ENCODE data around the gene MAPKAPK3.

The MAPKAPK3 gene

GRCh38 chr3:50637011-50637410 lies 20.1 kb downstream of the MAPKAPK3 start:
- Histone ChIP-seq H3K4me1 (ENCODE audit: control insufficient read depth in 5 of 5, insufficient read depth in 5 of 5, low read length in 5 of 5) (peaks cover 0 to 17% (median 3%) of the 10 kb centered on the region in 5 donors), H3K9ac (ENCODE audit: low read length in 5 of 5) (no peak overlapping the region), H3K27ac (ENCODE audit: low read depth, low read length) (no peak overlapping the region), H3K9me3 (ENCODE audit: control insufficient read depth in 5 of 5, low read length in 5 of 5) (no peaks in the 10 kb centered on the region), H3K4me3 (ENCODE audit: low read depth in 1 of 5, low read length in 5 of 5) (no peak overlapping the region), H3K36me3 (ENCODE audit: control insufficient read depth in 5 of 5, insufficient read depth in 5 of 5, low read length in 5 of 5) (peaks cover 0 to 33% (median 19%) of the 10 kb centered on the region in 5 donors), H3K27me3 (ENCODE audit: control insufficient read depth in 5 of 5, insufficient read depth in 4 of 5, low read length in 5 of 5) (no peaks in the 10 kb centered on the region)

GRCh38 chr3:50637945-50638344 lies 21.0 kb downstream of the MAPKAPK3 start:
- Histone ChIP-seq H3K27ac (ENCODE audit: low read depth, low read length) (no peak overlapping the region), H3K4me3 (ENCODE audit: low read depth in 1 of 5, low read length in 5 of 5) (no peak overlapping the region), H3K36me3 (ENCODE audit: control insufficient read depth in 5 of 5, insufficient read depth in 5 of 5, low read length in 5 of 5) (peaks cover 0 to 40% (median 25%) of the 10 kb centered on the region in 5 donors), H3K4me1 (ENCODE audit: control insufficient read depth in 5 of 5, insufficient read depth in 5 of 5, low read length in 5 of 5) (peaks cover 0 to 13% (median 2%) of the 10 kb centered on the region in 5 donors), H3K9me3 (ENCODE audit: control insufficient read depth in 5 of 5, low read length in 5 of 5) (no peaks in the 10 kb centered on the region), H3K27me3 (ENCODE audit: control insufficient read depth in 5 of 5, insufficient read depth in 4 of 5, low read length in 5 of 5) (no peaks in the 10 kb centered on the region), H3K9ac (ENCODE audit: low read length in 5 of 5) (no peak overlapping the region)

- no peak overlapping the region for H3K27ac ChIP-seq (ENCODE audit: low read depth, low read length)
- H3K27me3 ChIP-seq (ENCODE audit: control insufficient read depth in 5 of 5, insufficient read depth in 4 of 5, low read length in 5 of 5), result no peaks in the 10 kb centered on the region
- peaks cover 0 to 5% (median 0%) of the 10 kb centered on the region in 5 donors for H3K4me1 ChIP-seq (ENCODE audit: control insufficient read depth in 5 of 5, insufficient read depth in 5 of 5, low read length in 5 of 5)
- H3K36me3 ChIP-seq (ENCODE audit: control insufficient read depth in 5 of 5, insufficient read depth in 5 of 5, low read length in 5 of 5), result peaks cover 0 to 52% (median 36%) of the 10 kb centered on the region in 5 donors
- no peak overlapping the region for H3K9ac ChIP-seq (ENCODE audit: low read length in 5 of 5)
- no peak overlapping the region for H3K4me3 ChIP-seq (ENCODE audit: low read depth in 1 of 5, low read length in 5 of 5)
- H3K9me3 ChIP-seq (ENCODE audit: control insufficient read depth in 5 of 5, low read length in 5 of 5), result no peaks in the 10 kb centered on the region
Observed at GRCh38 chr3:50639055-50639494, 22.1 kb downstream of the MAPKAPK3 start.

- Histone ChIP-seq H3K4me1 (ENCODE audit: control insufficient read depth in 5 of 5, insufficient read depth in 5 of 5, low read length in 5 of 5) (no peaks in the 10 kb centered on the region), H3K9me3 (ENCODE audit: control insufficient read depth in 5 of 5, low read length in 5 of 5) (no peaks in the 10 kb centered on the region), H3K36me3 (ENCODE audit: control insufficient read depth in 5 of 5, insufficient read depth in 5 of 5, low read length in 5 of 5) (peaks cover 0 to 84% (median 67%) of the 10 kb centered on the region in 5 donors), H3K9ac (ENCODE audit: low read length in 5 of 5) (no peak overlapping the region), H3K4me3 (ENCODE audit: low read depth in 1 of 5, low read length in 5 of 5) (no peak overlapping the region), H3K27me3 (ENCODE audit: control insufficient read depth in 5 of 5, insufficient read depth in 4 of 5, low read length in 5 of 5) (no peaks in the 10 kb centered on the region), H3K27ac (ENCODE audit: low read depth, low read length) (no peak overlapping the region)
Observed at GRCh38 chr3:50642382-50642781, 25.4 kb downstream of the MAPKAPK3 start.

- Histone ChIP-seq H3K9ac (ENCODE audit: low read length in 5 of 5) (no peak overlapping the region), H3K36me3 (ENCODE audit: control insufficient read depth in 5 of 5, insufficient read depth in 5 of 5, low read length in 5 of 5) (peaks cover 0 to 94% (median 82%) of the 10 kb centered on the region in 5 donors)
Observed at GRCh38 chr3:50644561-50644960, 27.6 kb downstream of the MAPKAPK3 start.

GRCh38 chr3:50645378-50645777 lies 28.4 kb downstream of the MAPKAPK3 start:
- no peak overlapping the region for H3K27ac ChIP-seq (ENCODE audit: low read depth, low read length)
- H3K27me3 ChIP-seq (ENCODE audit: control insufficient read depth in 5 of 5, insufficient read depth in 4 of 5, low read length in 5 of 5), result no peaks in the 10 kb centered on the region
- H3K9me3 ChIP-seq (ENCODE audit: control insufficient read depth in 5 of 5, low read length in 5 of 5), result no peaks in the 10 kb centered on the region
- H3K4me1 ChIP-seq (ENCODE audit: control insufficient read depth in 5 of 5, insufficient read depth in 5 of 5, low read length in 5 of 5), result peaks cover 0 to 9% (median 0%) of the 10 kb centered on the region in 5 donors
- no peak overlapping the region for H3K4me3 ChIP-seq (ENCODE audit: low read depth in 1 of 5, low read length in 5 of 5)
- H3K36me3 ChIP-seq (ENCODE audit: control insufficient read depth in 5 of 5, insufficient read depth in 5 of 5, low read length in 5 of 5), result peaks cover 0 to 86% (median 79%) of the 10 kb centered on the region in 5 donors
- H3K9ac ChIP-seq (ENCODE audit: low read length in 5 of 5), result no peak overlapping the region

More at GRCh38 chr3:50644561-50644960, 27.6 kb downstream of the MAPKAPK3 start:
- H3K4me1 ChIP-seq (ENCODE audit: control insufficient read depth in 5 of 5, insufficient read depth in 5 of 5, low read length in 5 of 5), result peaks cover 0 to 8% (median 0%) of the 10 kb centered on the region in 5 donors
- no peak overlapping the region for H3K4me3 ChIP-seq (ENCODE audit: low read depth in 1 of 5, low read length in 5 of 5)
- no peaks in the 10 kb centered on the region for H3K9me3 ChIP-seq (ENCODE audit: control insufficient read depth in 5 of 5, low read length in 5 of 5)
- H3K27me3 ChIP-seq (ENCODE audit: control insufficient read depth in 5 of 5, insufficient read depth in 4 of 5, low read length in 5 of 5), result no peaks in the 10 kb centered on the region
- no peak overlapping the region for H3K27ac ChIP-seq (ENCODE audit: low read depth, low read length)

GRCh38 chr3:50648313-50648712 lies 31.4 kb downstream of the MAPKAPK3 start:
- Histone ChIP-seq H3K4me3 (ENCODE audit: low read depth in 1 of 5, low read length in 5 of 5) (no peak overlapping the region), H3K27ac (ENCODE audit: low read depth, low read length) (no peak overlapping the region), H3K9me3 (ENCODE audit: control insufficient read depth in 5 of 5, low read length in 5 of 5) (no peaks in the 10 kb centered on the region), H3K9ac (ENCODE audit: low read length in 5 of 5) (no peak overlapping the region), H3K27me3 (ENCODE audit: control insufficient read depth in 5 of 5, insufficient read depth in 4 of 5, low read length in 5 of 5) (no peaks in the 10 kb centered on the region), H3K4me1 (ENCODE audit: control insufficient read depth in 5 of 5, insufficient read depth in 5 of 5, low read length in 5 of 5) (peaks cover 0 to 9% (median 0%) of the 10 kb centered on the region in 5 donors), H3K36me3 (ENCODE audit: control insufficient read depth in 5 of 5, insufficient read depth in 5 of 5, low read length in 5 of 5) (peaks cover 0 to 59% (median 56%) of the 10 kb centered on the region in 5 donors)

GRCh38 chr3:50648944-50649343 lies 32.0 kb downstream of the MAPKAPK3 start:
- no peak overlapping the region for H3K9ac ChIP-seq (ENCODE audit: low read length in 5 of 5)
- peaks cover 0 to 9% (median 0%) of the 10 kb centered on the region in 5 donors for H3K4me1 ChIP-seq (ENCODE audit: control insufficient read depth in 5 of 5, insufficient read depth in 5 of 5, low read length in 5 of 5)
- no peaks in the 10 kb centered on the region for H3K27me3 ChIP-seq (ENCODE audit: control insufficient read depth in 5 of 5, insufficient read depth in 4 of 5, low read length in 5 of 5)
- H3K9me3 ChIP-seq (ENCODE audit: control insufficient read depth in 5 of 5, low read length in 5 of 5), result no peaks in the 10 kb centered on the region
- H3K36me3 ChIP-seq (ENCODE audit: control insufficient read depth in 5 of 5, insufficient read depth in 5 of 5, low read length in 5 of 5), result peaks cover 0 to 52% (median 50%) of the 10 kb centered on the region in 5 donors
- H3K27ac ChIP-seq (ENCODE audit: low read depth, low read length), result no peak overlapping the region
- H3K4me3 ChIP-seq (ENCODE audit: low read depth in 1 of 5, low read length in 5 of 5), result no peak overlapping the region

- Histone ChIP-seq H3K36me3 (ENCODE audit: control insufficient read depth in 5 of 5, insufficient read depth in 5 of 5, low read length in 5 of 5) (peaks cover 0 to 47% (median 45%) of the 10 kb centered on the region in 5 donors), H3K4me3 (ENCODE audit: low read depth in 1 of 5, low read length in 5 of 5) (no peak overlapping the region), H3K9me3 (ENCODE audit: control insufficient read depth in 5 of 5, low read length in 5 of 5) (no peaks in the 10 kb centered on the region), H3K27me3 (ENCODE audit: control insufficient read depth in 5 of 5, insufficient read depth in 4 of 5, low read length in 5 of 5) (no peaks in the 10 kb centered on the region), H3K27ac (ENCODE audit: low read depth, low read length) (no peak overlapping the region), H3K9ac (ENCODE audit: low read length in 5 of 5) (no peak overlapping the region), H3K4me1 (ENCODE audit: control insufficient read depth in 5 of 5, insufficient read depth in 5 of 5, low read length in 5 of 5) (peaks cover 0 to 9% (median 0%) of the 10 kb centered on the region in 5 donors)
Observed at GRCh38 chr3:50649451-50649931, 32.5 kb downstream of the MAPKAPK3 start.

- H3K9ac ChIP-seq (ENCODE audit: low read length in 5 of 5), result no peak overlapping the region
- H3K4me1 ChIP-seq (ENCODE audit: control insufficient read depth in 5 of 5, insufficient read depth in 5 of 5, low read length in 5 of 5), result peaks cover 0 to 9% (median 0%) of the 10 kb centered on the region in 5 donors
Observed at GRCh38 chr3:50650018-50650417, 33.1 kb downstream of the MAPKAPK3 start.

More at GRCh38 chr3:50650018-50650417, 33.1 kb downstream of the MAPKAPK3 start:
- Histone ChIP-seq H3K36me3 (ENCODE audit: control insufficient read depth in 5 of 5, insufficient read depth in 5 of 5, low read length in 5 of 5) (peaks cover 0 to 43% (median 40%) of the 10 kb centered on the region in 5 donors), H3K9me3 (ENCODE audit: control insufficient read depth in 5 of 5, low read length in 5 of 5) (no peaks in the 10 kb centered on the region), H3K4me3 (ENCODE audit: low read depth in 1 of 5, low read length in 5 of 5) (no peak overlapping the region), H3K27me3 (ENCODE audit: control insufficient read depth in 5 of 5, insufficient read depth in 4 of 5, low read length in 5 of 5) (no peaks in the 10 kb centered on the region), H3K27ac (ENCODE audit: low read depth, low read length) (no peak overlapping the region)

Measured in subcutaneous abdominal adipose tissue (tissue), 5 donors.